ENCODE results near the gene NRN1.

The NRN1 gene

GRCh38 chr6:5994999-5995657, 11.6 kb downstream of the NRN1 start:
- POLR2A ChIA-PET: no interaction called here
- TF ChIP-seq CTCF (IDR thresholded peaks at IDR 0.05; ENCODE audit: insufficient read depth, low read length, missing control alignments): no peak
- H3K4me3 ChIP-seq (ENCODE audit: low read depth, low read length): no peak overlapping the region
- CTCF ChIA-PET: interaction anchor here (0.9 to 2.8 kb wide), 7 partner anchors 9 to 573 kb away, joined by 3 to 8 read pairs (median 4); no protein-coding TSS in a partner anchor
- DNase-seq (ENCODE audit: low read depth, low spot score): no peak

- no peak for DNase-seq (ENCODE audit: low read depth, low spot score)
- TF ChIP-seq CTCF (IDR thresholded peaks at IDR 0.05; ENCODE audit: insufficient read depth, low read length, missing control alignments): no peak
- CTCF ChIA-PET: interaction anchor here (0.7 to 2.8 kb wide), 9 partner anchors 9 to 572 kb away, joined by 3 to 8 read pairs (median 4); no protein-coding TSS in a partner anchor
- POLR2A ChIA-PET: no interaction called here
- H3K4me3 ChIP-seq (ENCODE audit: low read depth, low read length): no peak overlapping the region
These were observed 12.3 kb downstream of the NRN1 start for GRCh38 chr6:5994234-5994998.

GRCh38 chr6:5992551-5993225, 14.0 kb downstream of the NRN1 start:
- TF ChIP-seq CTCF (IDR thresholded peaks at IDR 0.05; ENCODE audit: insufficient read depth, low read length, missing control alignments): peak; percentile 16
- no peak overlapping the region for H3K4me3 ChIP-seq (ENCODE audit: low read depth, low read length)
- DNase-seq (ENCODE audit: low read depth, low spot score): no peak
- ChIA-PET POLR2A (no interaction called here), CTCF (no interaction called here)

GRCh38 chr6:5990786-5991185, 15.9 kb downstream of the NRN1 start:
- TF ChIP-seq CTCF (IDR thresholded peaks at IDR 0.05; ENCODE audit: insufficient read depth, low read length, missing control alignments): no peak
- H3K4me3 ChIP-seq (ENCODE audit: low read depth, low read length): no peak overlapping the region
- POLR2A ChIA-PET: no interaction called here
- CTCF ChIA-PET: interaction anchor here (0.8 kb wide), 1 partner anchor 33 kb away, joined by 3 read pairs; no protein-coding TSS in a partner anchor
- DNase-seq (ENCODE audit: low read depth, low spot score): no peak

- POLR2A ChIA-PET: no interaction called here
- no peak for TF ChIP-seq CTCF (IDR thresholded peaks at IDR 0.05; ENCODE audit: insufficient read depth, low read length, missing control alignments)
- peak; percentile 74 for DNase-seq (ENCODE audit: low read depth, low spot score)
- CTCF ChIA-PET: interaction anchor here (1.0 kb wide), 1 partner anchor 12 kb away, joined by 3 read pairs; no protein-coding TSS in a partner anchor
- H3K4me3 ChIP-seq (ENCODE audit: low read depth, low read length): no peak overlapping the region
These were observed 17.5 kb downstream of the NRN1 start for GRCh38 chr6:5989141-5989723.

All from AG04449 (cell line).